Gastroesophageal sphincter (tissue), 4 donors: ENCODE data around the gene PCLO. TPM values are rescaled to one million over a fixed set of nuclear protein-coding genes. Genes with fewer than 3 reads are reported as not detected.
"Not testable (repeated sequence)": the region's sequence is repeated elsewhere in the genome, so short reads cannot be mapped to it uniquely, and the experiment has no call there.

Experiments
- ATAC-seq: fragments of 150-250 bp; one replicate; pipeline ENCODE4 v1.9.1; 2016; ENCODE audit warnings: mild to moderate bottlenecking, moderate library complexity
- H3K27ac ChIP-seq, 4 donors: fragments of 200-600 bp; sonication (generic) in 3 of 4; 1 replicate in 3 of 4; 2 replicates in 1 of 4; pipeline ENCODE4 v1.5.1; 2016 to 2019
- H3K27me3 ChIP-seq: fragments of 200-600 bp; sonication (generic); one replicate; pipeline ENCODE4 v1.5.1; 2019
- H3K36me3 ChIP-seq, 2 donors: fragments of 200-600 bp; sonication (generic); one replicate each; pipeline ENCODE4 v1.5.1; 2019; ENCODE audit warnings: control low read depth in 1 of 2
- H3K4me1 ChIP-seq, 3 donors: fragments of 200-600 bp; sonication (generic); 1 replicate in 2 of 3; 2 replicates in 1 of 3; pipeline ENCODE4 v1.5.1; 2016 to 2019; ENCODE audit warnings: control low read depth in 2 of 3
- H3K4me3 ChIP-seq, 2 donors: fragments of 200-600 bp; sonication (generic); one replicate each; pipeline ENCODE4 v1.5.1; 2019; ENCODE audit warnings: mild to moderate bottlenecking in 1 of 2, moderate library complexity in 1 of 2
- H3K9me3 ChIP-seq, 3 donors: fragments of 200-600 bp; sonication (generic); one replicate each; pipeline ENCODE4 v1.5.1; 2017 to 2019; ENCODE audit warnings: control low read depth in 2 of 3
- CTCF ChIP-seq, 4 experiments: fragments of 200-600 bp in 2 of 4; fragments of 450-650 bp in 2 of 4; sonication (generic) in 1 of 4; IDR thresholded peaks; one replicate each; pipeline ENCODE4 v1.5.1; 2017 to 2019; ENCODE audit warnings: antibody characterized with exemption in 4 of 4, mild to moderate bottlenecking in 2 of 4, moderate library complexity in 2 of 4
- EP300 ChIP-seq: sonication (generic); formaldehyde crosslinking; IDR thresholded peaks from one replicate; pipeline ENCODE4 v1.6.1; 2017; ENCODE audit warnings: antibody characterized with exemption, mild to moderate bottlenecking
- POLR2A ChIP-seq, 2 donors: fragments of 450-650 bp; IDR thresholded peaks; one replicate each; pipeline ENCODE4 v1.6.1; 2017; ENCODE audit warnings: antibody characterized with exemption in 2 of 2, mild to moderate bottlenecking in 2 of 2, moderate library complexity in 1 of 2
- POLR2AphosphoS5 ChIP-seq: sonication (generic); formaldehyde crosslinking; IDR thresholded peaks from one replicate; pipeline ENCODE4 v1.6.1; 2017; ENCODE audit warnings: antibody characterized with exemption
- WGBS, 2 donors: methylation state at CpG; one replicate each; pipeline ENCODE4 v1.1.5; 2018; ENCODE audit warnings: low coverage in 1 of 2; 5-methylcytosine and 5-hydroxymethylcytosine counted together
- small RNA-seq, 4 donors: library from RNA; depleted of rRNA; stranded (forward); fragments of <200 nt; gene quantifications; one replicate each; pipeline ENCODE3, GENCODE V24; 2016
- total RNA-seq, 4 donors: library from RNA; depleted of rRNA; stranded (reverse); fragments of >200 nt; gene quantifications; one replicate each; pipeline ENCODE4 v1.1.0, GENCODE V29; 2016

PCLO gene
- total RNA-seq, 4 donors from 2014 or later = 1.2 to 2.3 (median 1.9) TPM

GRCh38 chr7:82714883-82715282 is 447.8 kb downstream of the PCLO start:
- no peak for TF ChIP-seq POLR2A (IDR thresholded peaks at IDR 0.05)
- no peak for TF ChIP-seq POLR2AphosphoS5
- no peak for TF ChIP-seq EP300

GRCh38 chr7:82713506-82713905 is 449.2 kb downstream of the PCLO start:
- H3K9me3 ChIP-seq = no peaks in the 10 kb centered on the region
- ATAC-seq = no peak
- H3K4me1 ChIP-seq = no peaks in the 10 kb centered on the region
- H3K36me3 ChIP-seq = no peaks in the 10 kb centered on the region
- no peak overlapping the region for H3K27ac ChIP-seq
- no peak overlapping the region for H3K4me3 ChIP-seq
- WGBS, 2 donors = 82 to 86% methylated on average over 2 of the region's 2 CpGs
- TF ChIP-seq POLR2AphosphoS5 = no peak
- TF ChIP-seq POLR2A (IDR thresholded peaks at IDR 0.05) = no peak
- TF ChIP-seq CTCF (IDR thresholded peaks at IDR 0.05) = no peak
- TF ChIP-seq EP300 = no peak
- H3K27me3 ChIP-seq = no peaks in the 10 kb centered on the region

More at GRCh38 chr7:82714883-82715282, 447.8 kb downstream of the PCLO start:
- Histone ChIP-seq H3K27me3 (no peaks in the 10 kb centered on the region), H3K4me3 (no peak overlapping the region), H3K27ac (no peak overlapping the region), H3K36me3 (no peaks in the 10 kb centered on the region), H3K9me3 (no peaks in the 10 kb centered on the region), H3K4me1 (no peaks in the 10 kb centered on the region)
- no peak for ATAC-seq
- 56 to 65% methylated on average over 2 of the region's 2 CpGs for WGBS, 2 donors

GRCh38 chr7:82706344-82706743 is 456.3 kb downstream of the PCLO start:
- not testable (repeated sequence) for H3K9me3 ChIP-seq, H3K27ac ChIP-seq, H3K4me3 ChIP-seq, H3K36me3 ChIP-seq, ATAC-seq, H3K27me3 ChIP-seq, H3K4me1 ChIP-seq
- whole genome bisulfite sequencing, 2 donors = 86 to 100% methylated on average over 1 of the region's 1 CpG

GRCh38 chr7:82705517-82706260 is 457.0 kb downstream of the PCLO start:
- WGBS, 2 donors = 10 to 29% methylated on average over 2 of the region's 2 CpGs
- TF ChIP-seq EP300 = no peak
- TF ChIP-seq CTCF (IDR thresholded peaks at IDR 0.05) = no peak
- TF ChIP-seq POLR2AphosphoS5 = no peak
- no peak for TF ChIP-seq POLR2A (IDR thresholded peaks at IDR 0.05)
- no peak for ATAC-seq
- no peak overlapping the region for H3K27ac ChIP-seq
- H3K36me3 ChIP-seq = no peaks in the 10 kb centered on the region
- H3K4me3 ChIP-seq = no peak overlapping the region
- H3K9me3 ChIP-seq = no peaks in the 10 kb centered on the region
- H3K4me1 ChIP-seq = no peaks in the 10 kb centered on the region
- no peaks in the 10 kb centered on the region for H3K27me3 ChIP-seq

GRCh38 chr7:82704121-82704520 is 458.6 kb downstream of the PCLO start:
- TF ChIP-seq EP300 = no peak
- no peak for TF ChIP-seq POLR2A (IDR thresholded peaks at IDR 0.05)
- no peak for TF ChIP-seq POLR2AphosphoS5
- no peak for TF ChIP-seq CTCF (IDR thresholded peaks at IDR 0.05)
- H3K9me3 ChIP-seq = no peaks in the 10 kb centered on the region
- no peaks in the 10 kb centered on the region for H3K36me3 ChIP-seq
- no peaks in the 10 kb centered on the region for H3K4me1 ChIP-seq
- H3K27me3 ChIP-seq = no peaks in the 10 kb centered on the region
- no peak overlapping the region for H3K4me3 ChIP-seq
- ATAC-seq = no peak
- H3K27ac ChIP-seq = no peak overlapping the region

Small RNA genes within 50 kb of the gene (small RNA-seq; reads per million reads assigned to genes)
- 0.09 to 0.74 (median 0.26) reads per million in 4 donors for gene RNA5SP235
